Hematopoietic multipotent progenitor cell treated with erythropoietin and hydrocortisone succinate and interleukin-3 and kit ligand, for 8 days (in vitro differentiated cells): ENCODE data around the gene FAM174C.

Experiments used
- DNase-seq: peaks from one replicate; pipeline ENCODE4 v3.0.0-alpha.2; 2015

The FAM174C gene

DNA sequence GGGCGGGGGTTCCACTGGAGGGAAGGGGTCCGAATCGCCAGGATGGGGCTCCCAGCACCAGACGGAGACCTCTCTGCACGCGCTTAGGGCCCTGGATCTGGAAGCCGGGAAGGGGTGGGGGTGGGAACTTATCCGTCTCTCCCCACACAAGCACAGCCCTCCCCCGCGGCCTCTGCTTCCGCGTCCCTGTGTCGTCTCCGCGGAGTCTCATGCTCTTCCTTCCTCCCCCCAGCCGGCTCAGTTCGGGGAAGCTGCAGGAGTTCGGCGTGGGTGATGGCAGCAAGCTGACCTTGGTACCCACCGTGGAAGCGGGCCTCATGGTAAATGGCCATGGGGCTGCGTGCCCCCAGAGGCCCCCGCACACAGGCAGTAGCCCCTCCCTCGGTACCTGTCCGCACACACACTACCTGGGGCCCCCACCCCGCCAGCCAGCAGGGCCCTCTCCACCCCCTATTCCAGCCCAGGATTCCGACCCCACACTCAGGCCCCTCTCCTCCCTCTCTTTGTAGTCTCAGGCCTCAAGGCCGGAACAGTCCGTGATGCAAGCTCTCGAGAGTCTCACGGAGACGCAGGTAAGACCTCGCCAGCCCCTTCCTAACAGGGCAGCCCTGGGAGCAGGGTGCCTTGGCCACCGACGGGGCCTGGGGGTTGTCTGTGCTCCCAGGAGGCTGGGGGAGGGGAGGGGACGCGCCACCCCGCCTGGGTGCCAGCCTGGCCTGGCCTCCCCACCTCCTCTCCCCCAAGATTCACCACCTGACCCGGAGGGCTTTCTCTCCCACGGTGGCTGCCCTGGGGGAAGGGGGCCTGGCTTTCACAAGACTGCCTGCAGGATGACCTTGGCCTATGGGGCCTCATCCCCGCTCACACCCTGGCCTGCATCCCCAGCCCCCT lies 23.8 kb upstream of the FAM174C start:
- peak; percentile 76 for DNase-seq

DNA sequence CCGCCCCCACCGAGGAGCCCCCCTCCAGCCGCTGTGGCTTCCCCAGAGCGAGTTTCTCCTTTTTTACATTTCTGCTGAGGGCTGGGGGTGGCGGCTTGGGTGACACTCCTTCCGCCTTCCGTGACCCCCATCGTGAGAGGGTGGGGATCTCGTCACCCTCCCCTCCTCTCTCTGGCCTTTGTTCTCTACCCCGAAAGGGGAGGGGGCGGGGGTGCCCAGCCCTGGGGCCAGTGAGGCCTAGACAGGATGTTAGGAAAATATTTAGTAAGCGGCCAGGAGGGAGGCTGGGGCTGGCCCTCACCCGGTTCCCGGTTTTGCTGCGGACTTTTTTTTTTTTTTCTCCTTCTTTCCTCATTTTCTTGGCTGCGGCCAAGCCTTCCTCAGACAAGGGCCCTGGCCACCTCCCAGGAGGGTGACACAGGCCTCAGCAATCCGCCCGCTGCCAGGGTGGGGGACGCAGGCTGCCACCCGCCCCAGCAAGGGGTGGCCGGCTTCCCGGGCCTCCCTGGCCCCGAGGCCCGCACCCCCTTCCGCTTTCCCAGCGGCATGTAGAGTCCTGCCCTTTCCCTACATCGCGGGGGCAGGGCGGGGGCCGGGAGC lies 23.0 kb upstream of the FAM174C start:
- peak; percentile 65 for DNase-seq

DNA sequence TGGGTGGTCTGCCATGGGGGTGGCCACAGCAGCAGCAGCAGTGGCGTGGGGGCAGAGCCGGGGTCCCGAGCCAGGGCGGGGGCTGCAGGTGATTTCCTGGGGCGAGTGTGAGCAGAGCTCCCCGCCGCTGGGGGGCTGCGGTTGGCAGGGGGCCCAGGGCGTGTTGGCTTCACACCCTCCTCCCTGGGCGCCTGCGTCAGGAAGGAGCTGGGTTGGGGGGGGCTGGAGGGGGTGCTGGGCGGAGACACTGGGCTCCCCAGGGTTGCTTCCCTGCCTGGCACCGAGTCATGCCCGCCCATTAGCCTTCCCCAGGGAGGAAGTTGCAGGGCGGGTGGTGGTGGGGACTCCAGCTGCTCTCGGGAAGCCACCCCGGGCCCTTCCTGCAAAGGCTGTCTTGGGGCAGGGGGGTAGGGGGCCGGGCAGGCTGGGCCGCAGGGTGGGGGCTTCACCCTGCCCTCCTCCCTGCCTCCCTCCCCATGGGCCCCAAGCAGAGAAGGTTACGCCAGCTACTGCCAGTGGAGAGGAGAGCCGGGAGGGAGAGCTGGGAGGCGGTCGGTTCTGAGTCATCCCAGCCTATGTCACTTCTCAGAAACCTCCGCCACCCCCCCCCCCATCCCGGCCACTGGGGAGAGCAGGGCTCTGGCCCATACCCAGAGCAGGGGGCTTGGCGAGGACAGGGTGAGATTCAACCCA lies 22.4 kb upstream of the FAM174C start:
- DNase-seq: peak; percentile 90

DNA sequence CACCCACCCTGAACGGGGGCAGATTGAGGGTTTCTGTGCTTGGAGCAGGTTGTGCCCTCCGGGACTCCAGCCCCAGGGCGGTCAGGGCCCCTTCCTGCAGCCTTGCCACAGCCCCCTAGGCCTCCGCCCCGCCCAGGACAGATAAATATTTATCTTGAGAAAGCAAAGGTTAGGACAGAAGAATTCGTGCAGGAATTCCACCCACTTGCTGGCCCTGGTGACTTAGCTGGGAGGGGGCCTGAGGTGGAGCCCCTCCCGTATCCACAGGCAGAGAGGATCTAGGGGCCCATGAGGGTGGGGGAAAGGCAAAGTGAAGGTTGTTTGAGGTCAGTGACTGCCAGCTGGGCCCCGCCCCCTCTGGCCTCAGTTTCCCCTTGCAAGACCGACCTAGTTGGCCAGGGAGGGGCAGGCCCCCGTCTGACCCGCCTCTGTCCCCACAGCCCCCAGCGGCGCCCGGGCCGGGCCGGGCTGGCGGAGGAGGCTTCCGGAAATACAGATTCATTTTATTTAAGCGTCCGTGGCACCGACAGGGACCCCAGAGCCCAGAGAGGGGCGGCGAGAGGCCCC lies 21.7 kb upstream of the FAM174C start:
- no peak for DNase-seq

DNA sequence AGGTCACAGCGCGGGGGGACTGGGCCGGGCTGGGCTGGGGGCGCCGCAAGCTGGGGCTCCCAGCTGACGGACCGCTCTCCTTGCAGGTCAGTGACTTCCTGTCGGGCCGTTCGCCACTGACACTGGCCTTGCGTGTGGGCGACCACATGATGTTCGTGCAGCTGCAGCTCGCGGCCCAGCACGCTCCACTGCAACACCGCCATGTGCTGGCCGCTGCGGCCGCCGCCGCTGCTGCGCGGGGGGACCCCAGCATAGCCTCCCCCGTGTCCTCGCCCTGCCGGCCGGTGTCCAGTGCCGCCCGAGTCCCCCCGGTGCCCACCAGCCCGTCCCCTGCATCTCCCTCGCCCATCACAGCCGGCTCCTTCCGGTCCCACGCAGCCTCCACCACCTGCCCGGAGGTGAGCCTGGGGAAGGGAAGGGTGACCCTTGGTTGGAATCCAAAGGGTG lies 21.2 kb upstream of the FAM174C start:
- no peak for DNase-seq

DNA sequence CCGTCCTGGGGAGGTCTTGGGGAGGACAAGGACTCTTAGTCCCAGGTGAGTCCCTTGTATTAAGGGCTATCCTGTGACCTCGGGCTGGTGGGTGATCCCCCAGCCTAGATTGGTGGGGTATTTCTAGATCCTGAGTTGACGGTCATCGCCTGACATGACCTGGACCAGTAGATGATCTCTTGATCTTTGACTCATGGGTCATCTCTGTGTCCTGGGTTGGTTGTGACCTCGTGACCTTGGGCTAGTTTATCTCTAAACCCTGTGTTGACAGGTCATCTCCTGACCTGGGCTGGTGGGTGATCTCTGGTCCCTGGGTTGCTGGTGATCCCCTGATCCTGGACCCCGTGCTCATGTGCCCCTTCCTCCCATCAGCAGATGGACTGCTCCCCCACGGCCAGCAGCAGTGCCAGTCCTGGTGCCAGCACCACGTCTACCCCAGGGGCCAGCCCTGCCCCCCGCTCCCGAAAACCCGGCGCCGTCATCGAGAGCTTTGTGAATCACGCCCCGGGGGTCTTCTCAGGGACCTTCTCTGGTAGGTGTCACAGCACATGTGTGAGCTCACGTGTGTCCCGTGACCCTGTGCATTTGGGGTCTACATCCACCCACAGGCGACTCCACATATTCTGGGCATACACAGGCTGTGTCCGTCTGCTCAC lies 20.7 kb upstream of the FAM174C start:
- no peak for DNase-seq

DNA sequence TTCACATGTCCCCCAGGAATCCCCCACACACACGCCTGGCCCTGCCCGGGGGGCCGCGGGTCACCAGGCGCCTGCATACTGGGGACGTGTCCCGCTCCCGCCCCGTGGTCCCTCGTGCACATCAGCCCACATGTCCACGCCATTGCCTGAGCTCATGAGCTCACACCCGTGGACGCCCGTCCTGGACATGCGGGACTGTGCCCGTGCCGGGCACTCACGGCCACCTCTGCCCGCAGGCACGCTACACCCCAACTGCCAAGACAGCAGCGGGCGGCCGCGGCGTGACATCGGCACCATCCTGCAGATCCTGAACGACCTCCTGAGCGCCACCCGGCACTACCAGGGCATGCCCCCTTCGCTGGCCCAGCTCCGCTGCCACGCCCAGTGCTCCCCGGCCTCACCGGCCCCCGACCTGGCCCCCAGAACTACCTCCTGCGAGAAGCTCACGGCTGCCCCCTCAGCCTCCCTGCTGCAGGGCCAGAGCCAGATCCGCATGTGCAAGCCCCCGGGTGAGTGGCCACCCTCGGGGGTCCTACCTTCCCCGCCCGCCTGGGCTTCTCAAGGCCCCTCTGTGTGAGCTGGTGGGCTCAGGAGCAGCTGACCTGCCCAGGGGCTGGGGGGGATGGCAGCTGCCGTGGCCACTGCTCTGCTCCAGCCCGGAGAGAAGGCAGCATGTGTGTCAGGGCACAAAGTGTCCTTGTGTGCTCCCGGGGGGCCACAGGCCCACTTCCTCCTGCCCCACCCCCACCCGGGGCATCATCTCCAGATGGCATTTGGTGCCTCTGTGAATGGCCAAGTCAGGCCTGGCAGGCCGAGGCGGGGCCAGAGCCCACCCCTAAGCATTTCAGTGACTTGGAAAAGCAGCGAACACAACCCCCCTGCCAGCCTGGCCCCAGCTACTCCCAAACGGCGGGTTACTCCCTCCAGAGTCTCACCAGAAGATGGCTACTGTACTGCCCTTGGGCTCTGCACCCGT lies 19.9 kb upstream of the FAM174C start:
- DNase-seq: no peak

DNA sequence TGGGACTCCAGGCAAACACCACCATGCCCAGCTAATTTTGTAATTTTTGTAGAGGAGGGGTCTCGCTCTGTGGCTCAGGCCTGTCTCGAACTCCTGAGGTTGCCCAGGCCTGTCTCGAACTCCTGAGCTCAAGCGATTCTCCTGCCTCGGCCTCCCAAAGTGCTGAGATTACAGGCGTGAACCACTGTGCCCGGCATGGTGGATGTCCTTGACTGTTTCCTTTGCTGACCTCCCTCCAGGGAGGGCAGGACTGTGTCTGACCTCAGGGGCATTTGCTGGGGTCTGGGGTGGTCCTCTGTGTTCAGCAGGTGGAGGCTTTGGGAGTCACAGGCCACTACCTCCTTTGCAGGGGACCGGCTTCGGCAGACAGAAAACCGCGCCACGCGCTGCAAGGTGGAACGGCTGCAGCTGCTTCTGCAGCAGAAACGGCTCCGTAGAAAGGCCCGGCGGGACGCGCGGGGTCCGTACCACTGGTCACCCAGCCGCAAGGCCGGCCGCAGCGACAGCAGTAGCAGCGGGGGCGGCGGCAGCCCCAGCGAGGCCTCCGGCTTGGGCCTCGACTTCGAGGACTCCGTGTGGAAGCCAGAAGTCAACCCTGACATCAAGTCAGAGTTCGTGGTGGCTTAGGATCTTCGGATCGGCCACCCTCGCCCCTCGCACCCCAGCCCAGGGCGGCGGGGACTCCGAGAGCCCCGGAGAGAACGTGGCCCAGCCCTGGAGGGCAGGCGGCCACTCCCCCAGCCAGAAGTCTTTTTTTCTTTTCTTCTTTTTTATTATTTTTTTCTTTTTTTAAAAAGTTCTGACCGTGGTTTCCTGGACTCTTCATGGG lies 18.5 kb upstream of the FAM174C start:
- no peak for DNase-seq

DNA sequence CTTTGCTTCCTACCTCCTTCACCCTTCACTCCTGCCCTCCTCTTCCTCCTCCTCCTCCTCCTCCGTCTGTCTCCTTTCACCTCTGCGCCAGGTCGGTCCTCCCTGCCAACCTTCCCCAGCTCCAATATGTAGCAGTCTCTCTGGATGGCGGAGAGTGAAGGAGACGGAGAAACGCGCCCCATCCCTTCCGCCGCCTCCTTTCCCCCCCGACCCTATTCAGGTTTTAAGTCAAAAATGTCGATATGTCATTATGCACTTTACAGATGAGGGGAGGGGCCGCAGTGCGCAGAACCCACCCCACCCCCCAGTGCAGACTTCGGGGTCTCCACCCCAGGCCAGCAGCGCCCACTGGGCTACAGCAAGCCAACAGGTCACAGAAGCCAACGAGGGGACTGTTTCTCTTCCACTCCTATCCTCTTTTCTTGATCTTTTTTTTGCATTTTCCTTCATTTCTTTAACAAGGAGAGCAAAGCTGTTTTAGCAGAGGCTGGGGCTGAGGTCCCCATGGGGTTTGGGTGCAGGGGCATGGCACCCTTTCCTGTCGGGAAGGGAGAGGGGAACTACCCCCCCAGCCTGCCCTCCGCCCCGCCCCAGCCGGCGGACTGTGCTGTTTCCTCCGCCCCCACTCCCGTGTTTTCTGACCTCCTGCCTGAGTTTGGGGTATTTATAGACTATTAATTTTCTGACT lies 17.7 kb upstream of the FAM174C start:
- no peak for DNase-seq

DNA sequence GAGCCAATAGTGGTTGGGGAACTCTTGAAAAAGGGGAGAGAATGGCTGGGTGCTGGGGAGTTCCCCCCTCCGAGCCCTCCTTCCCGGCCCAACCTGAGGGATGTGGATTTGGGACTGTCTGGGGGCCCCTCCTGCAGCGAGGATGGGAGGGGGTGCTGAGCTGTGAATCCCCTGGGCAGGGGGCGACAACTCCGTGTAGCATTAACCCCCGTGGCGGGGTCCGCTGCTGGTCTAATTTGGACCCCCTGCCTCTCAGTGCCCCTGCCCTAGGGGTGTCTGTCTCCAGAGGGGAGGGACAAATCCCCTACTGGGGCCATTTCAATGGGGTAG lies 17.2 kb upstream of the FAM174C start:
- DNase-seq: no peak

DNA sequence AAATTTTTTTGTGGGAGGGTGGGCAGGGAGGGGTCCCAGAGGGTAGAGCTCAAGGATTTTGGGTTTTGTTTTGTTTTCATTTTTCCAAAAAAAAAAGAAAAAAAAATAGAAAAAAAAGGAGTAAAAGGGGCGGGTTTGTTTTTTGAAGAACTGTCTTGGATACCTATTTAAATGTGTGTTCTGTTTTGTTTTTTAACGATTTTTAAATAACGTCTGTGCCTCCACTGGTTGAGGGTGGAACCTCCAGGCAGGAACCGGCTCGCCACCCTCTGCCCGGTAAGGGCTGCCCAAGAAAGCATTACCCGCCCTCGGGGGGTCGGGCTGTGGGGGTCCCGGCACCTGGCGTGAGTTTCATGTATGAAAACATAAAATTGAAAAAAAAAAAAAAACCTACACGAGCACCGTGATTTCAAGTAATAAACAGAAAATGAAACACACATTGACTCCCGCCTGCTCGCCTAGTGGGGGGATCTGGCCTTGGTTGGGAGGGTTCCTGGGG lies 16.6 kb upstream of the FAM174C start:
- no peak for DNase-seq

DNA sequence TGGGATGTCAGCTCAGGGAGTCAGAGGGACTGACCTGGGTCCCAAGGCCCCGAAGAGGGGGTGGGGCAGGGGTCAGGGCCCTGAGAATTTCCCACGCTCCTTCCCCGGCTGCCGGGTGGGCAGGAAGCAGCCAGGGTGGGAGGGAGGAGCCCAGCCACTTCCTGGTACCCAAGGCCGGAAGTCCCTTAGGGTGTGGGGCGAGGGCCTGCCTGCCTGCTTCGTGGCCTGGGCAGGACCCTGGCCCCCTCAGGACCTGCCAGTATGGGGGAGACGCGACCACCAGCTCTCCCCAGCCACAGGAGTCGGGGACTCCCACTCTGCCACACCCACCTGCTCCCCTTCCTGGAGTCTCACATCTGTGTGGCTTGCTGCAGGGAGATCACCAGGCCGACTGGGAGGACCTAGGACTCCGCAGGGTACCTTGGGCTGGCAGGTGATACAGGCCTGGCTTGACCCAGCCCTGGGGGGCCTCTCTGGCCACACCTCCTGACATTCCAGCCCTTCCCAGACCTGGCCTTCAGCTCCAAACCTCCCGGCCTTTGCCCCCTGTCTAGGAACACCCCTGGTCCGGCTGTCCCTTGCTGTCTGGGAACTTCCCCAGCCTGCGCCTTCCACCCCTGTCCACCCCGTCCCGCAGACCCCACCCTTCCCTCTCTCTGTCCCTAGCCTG lies 16.0 kb upstream of the FAM174C start:
- DNase-seq: peak; percentile 63

DNA sequence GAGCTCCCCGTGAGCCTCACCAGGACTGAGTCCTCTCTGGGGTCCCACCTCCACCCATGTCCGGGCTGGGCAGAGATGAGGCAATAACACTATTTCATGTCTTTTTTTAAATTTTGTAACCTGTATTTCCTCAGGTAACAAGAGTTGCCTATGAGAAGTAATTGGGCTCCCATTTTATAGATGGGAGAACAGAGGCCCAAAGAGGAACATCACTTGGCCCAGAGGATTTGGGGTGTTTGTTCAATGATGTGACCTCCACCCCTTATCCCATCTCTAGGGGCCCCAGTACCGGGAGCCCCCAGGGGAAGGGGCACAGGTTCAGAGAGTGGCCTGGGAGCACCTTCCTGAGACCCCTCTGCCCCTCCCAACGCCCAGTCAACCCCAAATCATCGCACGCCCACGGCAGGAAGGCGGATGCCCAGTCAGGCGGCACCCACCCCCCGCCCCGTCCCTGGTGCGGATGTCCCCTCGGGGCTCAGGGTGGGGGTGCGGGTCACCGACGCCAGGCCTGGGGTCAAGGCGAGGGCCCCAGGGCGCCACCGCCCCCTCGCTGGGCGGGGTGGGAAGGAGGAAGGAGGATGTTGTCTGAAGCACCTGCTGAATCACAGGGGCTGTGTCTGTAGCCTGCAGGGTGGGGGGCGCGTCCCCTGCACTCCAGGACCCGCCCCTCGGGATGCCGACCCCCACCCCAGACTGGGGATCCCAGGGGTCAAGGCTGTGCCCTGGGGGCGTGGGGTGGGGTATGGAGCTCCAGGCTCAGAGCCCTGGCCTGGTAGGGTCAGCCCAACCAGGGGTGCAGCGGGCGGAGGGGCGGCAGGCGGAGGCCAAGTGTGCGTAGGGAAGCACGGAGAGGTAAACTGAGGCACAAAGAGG lies 15.2 kb upstream of the FAM174C start:
- no peak for DNase-seq

DNA sequence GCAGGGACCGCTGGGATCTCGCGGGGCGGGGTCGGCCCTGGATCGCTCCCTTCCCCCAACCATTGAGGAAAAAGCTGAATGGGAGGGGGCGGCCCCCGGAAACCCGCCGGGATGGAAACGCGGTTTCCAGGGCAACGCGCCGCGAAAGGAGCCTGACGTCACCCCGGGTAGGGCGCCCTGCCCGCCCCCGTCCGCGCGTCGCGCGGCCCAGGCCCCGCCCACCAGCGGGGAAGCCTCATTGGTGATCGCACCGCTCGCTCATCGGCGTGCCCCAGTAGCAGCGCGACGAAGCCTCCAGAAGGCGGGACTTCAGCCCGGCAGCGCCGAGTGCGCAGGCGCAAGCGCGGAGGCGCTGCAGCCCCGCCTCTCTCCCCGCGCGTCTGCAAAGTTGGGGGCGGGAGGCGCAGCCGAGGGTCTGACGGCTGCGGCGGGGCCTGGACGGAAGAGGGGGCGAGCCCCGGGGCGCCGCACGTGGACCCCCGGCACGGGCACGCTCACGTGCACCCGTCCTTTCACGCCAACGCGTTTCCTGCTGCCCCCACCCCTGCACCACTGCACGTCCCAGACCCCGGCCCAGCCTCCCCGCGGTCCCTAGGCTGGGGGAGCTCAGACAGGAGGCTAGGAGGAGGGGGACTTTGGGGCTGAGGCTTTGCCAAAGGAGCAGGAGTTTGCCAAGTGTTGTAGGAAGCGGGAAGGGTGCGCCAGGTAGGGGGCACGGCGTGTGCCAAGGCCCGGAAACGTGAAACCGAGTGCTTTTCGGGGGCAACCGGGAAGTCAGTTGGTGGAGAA lies 14.4 kb upstream of the FAM174C start:
- peak; percentile 94 for DNase-seq

DNA sequence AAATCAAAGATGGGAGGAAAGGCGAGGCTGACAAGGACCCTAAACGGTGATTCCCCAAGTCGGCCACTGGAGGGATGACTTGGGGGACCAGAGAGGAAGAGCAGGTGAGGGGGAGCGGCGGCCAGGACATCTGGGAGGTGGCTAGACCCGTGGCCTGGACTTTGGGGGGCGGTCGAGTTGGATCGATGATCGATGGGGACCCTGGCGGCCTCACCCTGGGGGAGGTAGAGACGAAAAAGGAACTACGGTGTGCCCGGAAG lies 13.9 kb upstream of the FAM174C start:
- peak; percentile 54 for DNase-seq

DNA sequence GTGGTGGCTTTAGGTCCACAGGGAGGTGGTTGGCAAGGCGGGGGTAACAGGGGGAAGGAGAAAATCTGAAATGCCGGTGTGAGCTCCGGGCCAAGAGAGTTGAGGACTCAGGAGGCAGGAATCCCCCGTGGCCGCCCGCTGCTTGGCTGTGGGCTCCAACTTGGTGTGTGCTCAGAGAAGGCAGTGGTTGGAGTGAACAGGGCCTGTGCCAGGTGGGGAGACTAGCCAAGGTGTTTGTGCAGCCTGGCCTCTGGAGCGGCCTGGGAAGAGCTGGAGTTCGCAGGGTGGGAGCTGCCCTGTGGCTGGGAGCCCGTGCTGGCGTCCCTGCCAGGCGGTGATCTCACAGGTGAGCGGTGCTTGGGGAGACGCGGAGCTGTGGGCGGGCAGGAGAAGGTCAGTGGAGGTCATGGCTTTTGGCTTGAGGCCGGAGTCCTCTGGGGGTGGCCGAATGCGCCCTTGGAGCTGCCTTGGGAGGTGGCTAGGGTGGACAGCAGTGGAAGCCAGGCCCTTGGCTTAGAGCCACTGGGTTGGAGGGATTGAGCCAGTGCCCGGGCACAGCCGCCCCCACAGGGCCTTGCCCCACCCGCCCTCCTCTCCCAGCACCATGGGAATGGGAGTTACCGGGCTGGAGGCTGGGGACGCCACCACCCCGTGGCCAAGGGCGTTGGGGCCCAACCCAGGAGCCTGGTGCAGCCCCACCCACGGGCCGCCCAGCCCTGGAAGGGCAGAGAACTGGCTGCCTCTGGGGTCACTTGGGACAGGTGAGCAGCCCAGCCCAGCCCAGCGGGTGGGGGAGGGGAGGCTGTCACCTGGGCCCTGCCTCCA lies 13.3 kb upstream of the FAM174C start:
- peak; percentile 70 for DNase-seq

DNA sequence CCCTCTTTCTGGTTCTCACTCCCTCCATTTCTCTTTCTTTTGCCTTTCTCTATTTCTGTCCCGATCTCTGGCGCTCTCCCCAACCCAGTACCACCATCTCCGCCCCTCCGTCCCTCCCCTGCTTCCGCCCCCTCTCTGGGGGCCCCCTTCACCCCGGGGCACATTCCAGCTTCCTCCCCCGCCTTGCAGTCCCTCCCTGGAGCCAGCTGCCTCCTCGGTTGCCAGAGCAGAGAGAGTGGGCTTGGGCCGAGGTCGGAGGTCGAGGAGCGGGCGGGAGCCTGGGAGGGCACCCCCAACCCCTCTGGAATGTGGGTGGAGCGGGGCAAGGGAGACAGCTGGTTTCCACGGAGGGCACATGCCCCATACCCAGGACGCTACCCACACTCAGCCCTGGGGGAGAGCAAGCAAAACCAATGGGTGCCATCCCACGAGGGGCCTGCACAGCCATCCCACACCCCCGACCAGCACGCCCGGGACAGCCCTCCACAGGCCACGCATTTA lies 12.7 kb upstream of the FAM174C start:
- no peak for DNase-seq
